HPDE6-E6E7 (cell line): ENCODE measurements around the gene HLA-DQA2.
"Not testable (repeated sequence)": the region's sequence is repeated elsewhere in the genome, so short reads cannot be mapped to it uniquely, and the experiment has no call there.

Experiments used
- DNase-seq: peaks from one replicate; pipeline ENCODE4 v3.0.0; 2011; ENCODE audit warnings: missing footprints; ENCODE audit errors: extremely low spot score

HLA-DQA2 gene

DNA sequence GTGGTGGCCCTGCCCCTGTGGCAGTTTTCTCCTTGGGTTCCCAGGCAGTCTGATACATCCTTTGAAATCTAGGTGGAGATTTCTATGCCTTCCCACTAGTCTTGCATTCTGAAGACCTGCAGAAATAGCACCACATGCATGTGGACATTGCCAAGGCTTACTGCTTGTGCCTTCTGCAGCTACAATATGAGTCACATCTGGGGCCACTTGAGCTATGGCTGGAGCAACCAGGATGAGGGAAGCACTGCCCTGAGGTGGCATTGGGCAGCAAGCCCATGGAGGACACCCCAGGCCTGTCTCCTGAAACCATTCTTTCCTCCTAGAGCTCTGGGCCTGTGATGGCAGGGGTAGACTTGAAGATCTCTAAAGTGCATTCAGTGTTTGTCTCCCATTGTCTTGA, 37.8 kb downstream of the HLA-DQA2 start:
- DNase-seq = no peak

DNA sequence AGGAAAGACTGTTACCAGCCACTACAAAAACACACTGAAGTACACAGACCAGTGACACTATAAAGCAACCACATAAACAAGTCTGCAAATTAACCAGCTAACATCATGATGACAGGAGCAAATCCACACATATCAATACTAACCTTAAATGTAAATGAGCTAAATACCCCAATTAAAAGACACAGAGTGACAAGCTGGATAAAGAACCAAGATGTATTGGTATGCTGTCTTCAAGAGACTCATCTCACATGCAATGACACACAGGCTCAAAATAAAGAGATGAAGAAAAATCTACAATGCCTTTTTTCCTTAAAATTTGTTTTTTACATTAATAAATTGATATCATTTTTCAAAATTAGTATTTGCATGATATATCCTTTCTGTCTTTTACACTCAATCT, 41.7 kb downstream of the HLA-DQA2 start:
- not testable (repeated sequence) for DNase-seq

GRCh38 chr6:32785781-32786533, 44.8 kb downstream of the HLA-DQA2 start:
- peak; percentile 27 for DNase-seq

DNA sequence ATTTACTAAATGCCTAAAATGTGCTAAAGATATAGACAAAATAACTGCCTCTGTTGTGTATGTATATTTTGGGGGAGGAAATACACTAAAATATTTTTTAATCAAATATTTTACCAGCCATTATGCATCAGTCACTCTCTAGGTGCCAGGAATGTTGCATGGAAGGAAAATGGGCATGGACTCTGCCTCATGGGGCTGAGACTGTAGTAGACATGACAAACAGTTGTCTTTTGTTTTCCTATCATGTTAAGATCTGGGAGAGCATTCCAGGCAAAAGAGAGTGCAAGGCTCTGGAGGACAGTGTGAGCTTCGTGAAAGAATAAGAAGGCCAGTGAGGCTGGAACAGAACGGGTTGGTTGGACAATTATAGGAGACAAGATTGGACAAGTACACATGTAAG, 49.1 kb downstream of the HLA-DQA2 start:
- DNase-seq = no peak

DNA sequence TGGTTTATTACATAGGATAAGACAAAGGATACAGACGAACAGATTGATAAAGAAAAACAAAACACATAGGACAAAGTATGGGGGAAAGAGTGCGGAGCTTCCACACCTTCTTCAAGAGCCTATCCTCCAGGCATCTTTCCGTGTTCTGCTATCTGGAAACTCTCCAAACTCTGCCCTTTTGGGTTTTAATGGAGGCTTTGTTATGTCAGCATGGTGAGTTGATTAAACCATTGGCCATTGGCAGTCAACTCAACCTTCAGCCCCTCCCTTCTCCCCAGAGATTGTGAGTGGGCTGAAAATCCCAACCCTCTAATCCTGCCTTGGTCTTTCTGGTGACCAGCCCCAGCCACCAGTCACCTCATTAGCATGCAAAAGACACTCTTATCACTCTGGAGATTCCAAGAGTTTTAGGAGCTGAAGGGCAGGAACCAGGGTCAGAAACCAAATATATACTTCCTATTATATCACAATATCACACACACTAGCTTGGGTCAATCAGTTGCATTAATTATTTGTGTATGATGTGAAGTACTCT, 51.8 kb downstream of the HLA-DQA2 start:
- DNase-seq = no peak

- no peak for DNase-seq
Observed at GRCh38 chr6:32794510-32794909, 53.3 kb downstream of the HLA-DQA2 start.
